ENCODE measurements around the gene UPP1.
"Not testable (repeated sequence)": the region's sequence is repeated elsewhere in the genome, so short reads cannot be mapped to it uniquely, and the experiment has no call there.

Gene UPP1

DNA sequence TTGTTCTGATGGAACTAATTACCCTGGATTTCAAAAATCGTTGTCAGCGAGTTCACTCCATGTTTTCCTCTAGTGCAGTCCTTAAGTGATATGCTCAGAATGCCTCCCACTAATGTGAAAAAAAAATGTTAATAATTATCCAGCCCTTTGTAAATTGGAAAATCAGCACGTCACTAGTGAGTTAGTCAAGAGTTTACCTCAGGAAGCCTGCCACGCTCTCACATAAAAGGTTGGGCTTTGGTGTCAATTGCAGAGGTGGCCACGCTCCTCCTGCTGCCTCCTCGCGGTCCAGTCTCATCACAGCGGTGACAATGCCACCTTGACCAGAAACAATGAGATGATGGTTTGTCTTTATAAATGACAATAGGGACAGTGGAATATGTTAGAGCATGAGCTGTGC lies 22.5 kb downstream of the UPP1 start:
- DNase-seq (ENCODE audit: low read depth): no peak

- no peak for DNase-seq (ENCODE audit: low read depth)
Observed at GRCh38 chr7:48112401-48113165, 23.5 kb downstream of the UPP1 start.

DNA sequence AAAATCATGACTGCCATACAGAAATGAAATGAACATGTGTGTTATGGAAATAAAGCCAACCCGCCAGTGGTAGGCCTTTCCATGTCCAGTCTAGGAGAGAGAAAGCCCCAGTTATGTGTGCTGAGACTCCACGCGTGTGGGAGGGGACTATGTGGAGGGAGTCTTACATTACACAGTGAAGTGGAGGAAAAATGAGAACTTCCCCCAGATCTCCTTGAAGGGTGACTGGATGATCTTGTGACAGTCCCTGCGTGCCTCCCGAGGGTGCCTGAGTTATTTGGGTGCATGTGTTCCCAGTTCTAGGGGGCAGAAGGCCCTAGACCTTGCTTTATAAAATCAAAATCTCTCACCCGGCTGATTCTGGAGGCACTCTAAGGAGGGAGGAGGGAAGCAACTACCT lies 24.2 kb downstream of the UPP1 start:
- DNase-seq (ENCODE audit: low read depth): no peak

GRCh38 chr7:48114115-48114514 lies 25.1 kb downstream of the UPP1 start:
- no peak for DNase-seq (ENCODE audit: low read depth)

GRCh38 chr7:48114589-48114988 lies 25.5 kb downstream of the UPP1 start:
- no peak for DNase-seq (ENCODE audit: low read depth)

- no peak for DNase-seq (ENCODE audit: low read depth)
Observed at GRCh38 chr7:48116043-48116442, 27.0 kb downstream of the UPP1 start.

- no peak for DNase-seq (ENCODE audit: low read depth)
Observed at GRCh38 chr7:48118041-48118440, 29.0 kb downstream of the UPP1 start.

- DNase-seq (ENCODE audit: low read depth): not testable (repeated sequence)
Observed at GRCh38 chr7:48120536-48120935, 31.5 kb downstream of the UPP1 start.

DNA sequence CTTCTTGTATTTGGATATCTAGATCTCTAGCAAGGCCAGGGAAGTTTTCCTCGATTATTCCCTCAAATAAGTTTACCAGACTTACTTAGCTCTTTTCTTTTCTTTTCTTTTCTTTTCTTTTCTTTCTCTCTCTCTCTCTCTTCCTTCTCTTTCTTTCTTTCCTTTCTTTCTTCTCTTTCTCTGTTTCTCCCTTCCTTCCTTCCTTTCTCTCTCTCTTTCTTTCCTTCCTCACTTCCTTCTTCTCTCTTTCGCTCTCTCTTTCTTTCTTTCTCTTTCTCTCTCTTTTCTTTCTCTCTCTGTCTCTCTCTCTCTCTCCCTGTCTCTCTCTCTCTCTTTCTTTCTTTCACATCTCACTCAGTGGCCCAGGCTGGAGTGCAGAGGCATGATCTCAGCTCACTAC lies 37.0 kb downstream of the UPP1 start:
- no peak for DNase-seq (ENCODE audit: low read depth)

DNA sequence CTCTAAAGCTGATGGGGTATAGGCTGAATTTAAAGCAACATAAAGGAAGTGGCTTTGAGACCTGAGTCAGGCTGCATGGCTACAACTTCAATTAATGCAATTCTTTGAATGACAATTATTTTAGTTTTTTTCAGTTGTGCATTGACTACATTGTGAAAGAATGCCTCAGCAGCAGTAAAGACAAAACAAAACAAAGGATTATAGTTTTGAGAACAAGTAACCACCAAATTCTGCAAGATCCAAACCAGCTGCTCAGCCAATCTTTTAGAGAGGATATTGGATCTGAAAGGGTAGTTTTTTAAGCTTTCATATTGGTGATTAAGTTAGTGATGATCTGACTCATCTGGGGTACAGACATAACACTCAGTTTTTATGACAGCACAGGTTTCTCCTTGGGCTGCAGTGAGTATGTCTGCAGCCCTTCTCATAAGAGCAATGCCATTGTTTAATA lies 41.6 kb downstream of the UPP1 start:
- DNase-seq (ENCODE audit: low read depth): no peak

DNA sequence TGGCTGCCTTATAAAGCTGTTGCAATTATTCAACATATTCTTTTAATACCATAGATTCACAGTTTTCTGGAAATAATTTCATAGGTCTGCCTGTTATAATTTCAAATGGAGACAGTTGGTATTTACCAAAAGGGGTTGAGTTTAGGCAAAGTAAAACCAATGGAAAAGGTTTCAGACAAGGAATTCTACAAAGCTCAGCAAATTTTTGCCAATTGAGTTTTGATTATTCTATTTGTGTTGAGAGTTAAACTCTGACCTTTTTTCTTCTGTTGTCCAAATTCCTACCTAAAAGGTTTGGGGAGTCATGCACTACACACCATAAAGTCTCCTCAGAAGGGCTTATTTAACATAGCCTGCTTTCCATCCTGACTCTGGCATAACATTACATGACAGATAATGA lies 43.7 kb downstream of the UPP1 start:
- DNase-seq (ENCODE audit: low read depth): no peak

GRCh38 chr7:48139459-48139858 lies 50.4 kb downstream of the UPP1 start:
- DNase-seq (ENCODE audit: low read depth): no peak

DNA sequence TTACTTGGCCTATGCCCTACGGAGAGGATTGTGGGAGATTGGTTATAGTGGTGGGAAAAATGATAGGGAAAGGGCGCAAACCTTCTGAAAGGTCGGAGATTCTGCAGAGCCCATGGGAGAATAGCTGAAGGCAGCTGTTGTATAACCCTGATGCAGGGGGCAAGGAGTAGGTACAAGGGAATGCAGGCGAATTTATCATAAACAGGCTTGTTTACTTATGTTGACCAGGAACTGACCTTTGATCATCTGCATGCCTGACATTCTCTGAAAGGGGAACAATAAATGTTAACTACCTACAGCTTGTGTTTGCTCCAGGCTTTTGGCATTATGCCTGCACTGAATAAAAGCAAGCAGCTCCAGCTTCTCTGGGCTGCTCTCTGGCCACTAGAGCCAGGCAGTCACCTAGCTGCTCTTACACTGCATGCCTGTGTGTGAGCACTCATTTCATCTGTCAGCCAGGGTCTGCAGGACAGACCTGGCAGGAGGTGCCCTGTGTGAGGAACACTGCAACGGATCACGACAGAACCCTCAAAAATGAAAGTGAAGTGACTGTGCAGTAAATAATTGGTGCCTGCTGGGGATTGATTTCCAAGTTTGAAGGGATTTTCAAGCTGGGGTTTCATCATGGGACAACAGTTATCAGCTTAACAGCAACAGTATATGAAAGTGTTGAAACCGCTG lies 51.1 kb downstream of the UPP1 start:
- no peak for DNase-seq (ENCODE audit: low read depth)

DNA sequence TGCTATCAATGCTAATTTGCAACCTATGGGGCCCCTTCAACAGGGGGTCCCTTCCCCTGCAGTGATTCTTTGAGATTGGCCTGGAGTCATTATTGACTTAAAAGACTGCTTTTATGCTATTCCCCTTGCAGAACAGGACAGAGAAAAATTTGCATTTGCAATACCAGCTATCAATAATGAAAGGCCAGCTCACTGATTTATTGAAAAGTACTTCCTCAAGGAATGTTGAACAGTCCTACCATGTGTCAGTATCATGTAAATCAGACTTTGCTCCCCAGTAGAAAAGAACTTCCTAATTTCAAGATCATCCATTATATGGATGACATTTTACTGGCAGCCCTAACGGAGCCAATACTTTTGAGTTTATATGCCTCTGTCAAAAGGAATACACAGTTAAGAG lies 52.5 kb downstream of the UPP1 start:
- no peak for DNase-seq (ENCODE audit: low read depth)

- DNase-seq (ENCODE audit: low read depth): no peak
Observed at GRCh38 chr7:48144291-48144768, 55.3 kb downstream of the UPP1 start.

DNA sequence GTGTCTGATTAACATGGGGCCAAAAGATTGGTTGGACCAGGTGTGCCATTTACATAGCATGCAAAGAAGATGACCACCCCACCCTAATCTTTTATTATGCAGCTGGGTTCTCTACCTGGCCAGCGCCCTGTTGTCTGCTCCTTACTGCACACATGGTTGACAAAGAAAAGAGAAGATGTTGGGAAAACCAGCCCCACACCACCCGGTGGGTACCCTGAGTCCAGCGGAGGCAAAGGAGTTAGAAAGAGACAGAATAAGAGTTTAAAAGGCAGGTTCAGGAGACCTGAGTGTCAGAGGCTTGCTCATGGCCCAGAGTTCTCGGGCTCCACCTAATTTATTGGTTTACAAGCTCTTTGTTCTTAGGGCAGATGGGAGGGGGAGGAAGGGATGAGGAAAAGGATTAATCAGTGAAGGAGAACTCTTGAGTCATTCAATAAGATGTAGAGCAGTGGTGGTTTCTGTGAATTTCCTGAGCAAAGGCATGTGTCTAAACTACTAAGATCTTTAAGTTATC lies 58.1 kb downstream of the UPP1 start:
- DNase-seq (ENCODE audit: low read depth): no peak

GRCh38 chr7:48147690-48148089 lies 58.6 kb downstream of the UPP1 start:
- DNase-seq (ENCODE audit: low read depth): not testable (repeated sequence)

GRCh38 chr7:48148311-48148710 lies 59.2 kb downstream of the UPP1 start:
- no peak for DNase-seq (ENCODE audit: low read depth)

GRCh38 chr7:48149058-48149457 lies 60.0 kb downstream of the UPP1 start:
- DNase-seq (ENCODE audit: low read depth): no peak

DNA sequence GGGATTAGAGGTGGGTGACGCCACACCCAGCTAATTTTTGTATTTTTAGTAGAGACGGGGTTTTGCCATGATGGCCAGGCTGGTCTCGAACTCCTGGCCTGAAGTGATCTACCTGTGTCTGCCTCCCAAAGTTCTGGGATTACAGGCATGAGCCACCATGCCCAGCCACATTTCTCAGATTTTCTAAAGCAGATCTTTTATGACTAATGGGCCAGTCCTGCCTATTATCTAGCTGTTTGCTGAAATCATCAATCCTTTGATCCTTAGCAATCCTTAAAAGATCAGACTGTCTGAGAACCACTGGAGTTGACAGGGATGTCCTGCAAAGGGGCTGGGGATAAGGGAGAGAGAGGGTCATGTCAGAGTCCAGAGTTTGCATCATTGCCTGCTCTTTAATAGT lies 61.0 kb downstream of the UPP1 start:
- no peak for DNase-seq (ENCODE audit: low read depth)

DNA sequence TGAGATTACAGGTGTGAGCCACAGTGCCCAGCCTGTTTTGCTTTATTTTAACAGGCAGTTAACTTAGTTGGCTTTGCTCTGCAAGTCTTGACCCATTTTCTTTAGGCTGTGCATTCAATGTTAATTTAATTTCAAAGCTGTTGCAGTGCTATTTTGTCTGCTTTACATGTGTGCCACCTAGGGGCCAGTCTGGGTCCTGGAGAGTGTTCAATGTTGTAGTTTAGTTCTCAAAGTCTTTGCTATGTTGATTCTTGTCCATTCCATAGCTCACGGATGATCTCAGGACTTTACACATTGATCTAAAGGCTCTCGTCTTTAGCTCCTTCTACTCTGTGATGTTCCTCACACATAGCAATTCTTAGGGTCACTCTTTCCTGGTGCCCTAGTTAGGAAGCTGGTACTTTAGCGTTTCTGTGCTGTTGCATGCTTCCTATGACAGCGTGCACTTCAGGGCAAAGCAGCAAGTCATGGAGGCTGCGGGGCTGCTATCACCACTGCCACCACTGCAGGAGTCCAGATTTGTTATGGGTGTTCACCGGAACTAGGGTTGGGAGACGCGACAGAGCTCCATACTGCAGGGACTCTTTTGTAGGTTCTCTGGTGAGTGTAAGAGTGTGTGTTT lies 65.8 kb downstream of the UPP1 start:
- no peak for DNase-seq (ENCODE audit: low read depth)
